Measurements from ENCODE around the gene KIAA1958. TPM values are rescaled to one million over a fixed set of nuclear protein-coding genes. Genes with fewer than 3 reads are reported as not detected.

KIAA1958 gene
- total RNA-seq, 4 donors from 2014 or later, result 1.3 to 4.0 (median 2.6) TPM

DNA sequence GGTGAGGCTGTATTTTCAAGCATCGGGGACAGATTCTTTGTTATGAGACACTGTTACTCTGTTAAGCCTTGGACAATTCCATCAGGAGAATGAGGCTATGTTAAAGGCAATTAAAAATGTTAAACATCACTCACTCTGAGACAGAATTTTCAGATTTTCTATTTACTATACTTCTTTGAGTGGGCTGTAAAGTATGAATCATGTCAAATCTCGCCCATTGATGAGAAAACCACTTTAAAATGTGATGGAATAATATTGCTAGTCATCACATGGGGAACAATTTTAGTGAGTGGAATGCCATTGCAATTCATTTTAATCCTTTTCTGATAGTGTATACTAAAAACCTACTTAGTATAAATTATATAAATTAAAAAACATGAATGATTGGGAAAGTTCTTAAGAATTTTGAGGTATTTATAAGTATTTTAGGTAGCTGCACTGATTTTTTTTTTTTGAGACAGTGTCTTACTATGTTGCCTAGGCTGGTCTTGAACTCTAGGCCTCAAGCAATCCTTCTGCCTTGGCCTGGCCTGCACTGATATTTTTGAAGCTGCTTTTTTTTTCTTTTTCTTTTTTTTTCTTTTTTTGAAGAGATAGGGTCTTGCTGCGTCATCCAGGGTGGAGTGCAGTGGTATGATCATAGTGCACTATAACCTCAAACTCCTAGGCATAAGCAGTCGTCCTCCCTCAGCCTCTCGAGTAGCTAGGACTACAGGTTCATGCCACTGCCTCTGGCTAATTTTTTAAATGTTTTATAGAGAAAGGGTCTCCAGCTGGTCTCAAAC is 73.2 kb downstream of the KIAA1958 start:
- Histone ChIP-seq H3K9me3 (no peaks in the 10 kb centered on the region), H3K27me3 (no peaks in the 10 kb centered on the region), H3K27ac (no peak overlapping the region), H3K4me1 (no peaks in the 10 kb centered on the region), H3K4me3 (no peak overlapping the region), H3K36me3 (no peaks in the 10 kb centered on the region)
- DNase-seq, result no peak
- ATAC-seq, result no peak
- TF ChIP-seq, protein P1, sequence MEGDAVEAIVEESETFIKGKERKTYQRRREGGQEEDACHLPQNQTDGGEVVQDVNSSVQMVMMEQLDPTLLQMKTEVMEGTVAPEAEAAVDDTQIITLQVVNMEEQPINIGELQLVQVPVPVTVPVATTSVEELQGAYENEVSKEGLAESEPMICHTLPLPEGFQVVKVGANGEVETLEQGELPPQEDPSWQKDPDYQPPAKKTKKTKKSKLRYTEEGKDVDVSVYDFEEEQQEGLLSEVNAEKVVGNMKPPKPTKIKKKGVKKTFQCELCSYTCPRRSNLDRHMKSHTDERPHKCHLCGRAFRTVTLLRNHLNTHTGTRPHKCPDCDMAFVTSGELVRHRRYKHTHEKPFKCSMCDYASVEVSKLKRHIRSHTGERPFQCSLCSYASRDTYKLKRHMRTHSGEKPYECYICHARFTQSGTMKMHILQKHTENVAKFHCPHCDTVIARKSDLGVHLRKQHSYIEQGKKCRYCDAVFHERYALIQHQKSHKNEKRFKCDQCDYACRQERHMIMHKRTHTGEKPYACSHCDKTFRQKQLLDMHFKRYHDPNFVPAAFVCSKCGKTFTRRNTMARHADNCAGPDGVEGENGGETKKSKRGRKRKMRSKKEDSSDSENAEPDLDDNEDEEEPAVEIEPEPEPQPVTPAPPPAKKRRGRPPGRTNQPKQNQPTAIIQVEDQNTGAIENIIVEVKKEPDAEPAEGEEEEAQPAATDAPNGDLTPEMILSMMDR (IDR thresholded peaks at IDR 0.05 in 4 of 5, conservative IDR thresholded peaks at IDR 0.05 in 1 of 5), result no peak
- no peak for TF ChIP-seq POLR2A (IDR thresholded peaks at IDR 0.05)
- intact Hi-C loops (cut with DNase I; ENCODE audit: low total_unique reads), result no loop called here
- in situ Hi-C loops (cut with MboI; ENCODE audit: low sequenced_read_pairs in 4 of 4), result no loop called here

DNA sequence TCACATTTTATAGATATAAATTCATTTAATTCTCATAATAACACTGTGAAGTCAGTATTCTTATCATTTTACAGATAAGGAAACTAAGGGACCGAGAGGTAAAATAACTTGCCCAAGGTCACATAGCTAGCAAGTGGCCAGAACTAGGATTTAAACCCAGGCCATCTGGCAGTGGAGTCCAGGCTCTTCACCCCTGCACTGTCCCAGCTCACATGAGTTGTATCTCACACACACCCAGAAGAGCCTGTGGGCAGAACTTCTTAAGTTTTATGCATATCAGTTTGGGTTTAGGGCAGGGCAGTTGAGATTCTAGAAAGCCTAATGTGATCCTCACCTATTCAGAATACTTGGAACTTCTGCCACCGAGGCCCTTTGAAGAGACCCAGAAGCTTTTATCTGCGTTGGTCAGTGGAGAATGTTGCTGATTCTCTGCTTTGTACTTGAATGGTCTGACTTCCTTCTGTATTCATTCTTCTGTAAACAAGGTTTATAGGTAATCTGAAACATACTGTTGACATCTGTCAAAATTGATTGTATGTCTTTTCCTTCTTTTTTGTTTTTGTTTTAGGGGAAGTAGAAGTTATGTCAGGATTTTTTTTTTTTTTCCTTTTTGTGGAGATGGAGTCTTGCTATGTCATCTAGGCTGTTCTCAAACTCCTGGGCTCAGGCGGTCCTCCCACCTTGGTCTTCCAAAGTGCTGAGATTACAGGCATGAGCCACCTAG is 75.8 kb downstream of the KIAA1958 start:
- Histone ChIP-seq H3K9me3 (no peaks in the 10 kb centered on the region), H3K4me3 (no peak overlapping the region), H3K27me3 (no peaks in the 10 kb centered on the region), H3K27ac (no peak overlapping the region), H3K4me1 (no peaks in the 10 kb centered on the region), H3K36me3 (no peaks in the 10 kb centered on the region)
- DNase-seq, result no peak
- intact Hi-C loops (cut with DNase I; ENCODE audit: low total_unique reads) (no loop called here), in situ Hi-C loops (cut with MboI; ENCODE audit: low sequenced_read_pairs in 4 of 4) (no loop called here)
- TF ChIP-seq POLR2A (IDR thresholded peaks at IDR 0.05), result no peak
- no peak for ATAC-seq

DNA sequence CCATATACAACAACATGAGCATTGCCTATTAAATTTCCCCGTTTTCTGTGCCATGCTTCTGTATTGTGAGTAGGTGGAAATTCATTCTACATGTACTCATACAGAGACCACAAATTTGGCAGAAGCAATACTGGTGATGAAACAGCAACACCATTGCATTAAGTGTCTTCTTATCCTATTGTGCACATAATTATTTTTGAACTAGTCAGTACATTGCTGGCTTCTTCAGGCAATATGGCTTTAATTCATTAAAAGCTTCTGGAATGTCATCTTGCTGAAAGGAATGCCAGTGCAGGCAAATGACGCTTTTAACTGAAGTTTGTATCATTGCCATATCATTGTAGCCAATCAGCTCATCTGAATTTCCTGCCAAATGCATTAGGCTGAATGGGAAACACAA is 82.6 kb downstream of the KIAA1958 start:
- TF ChIP-seq, protein P1 (IDR thresholded peaks at IDR 0.05 in 4 of 5, conservative IDR thresholded peaks at IDR 0.05 in 1 of 5), result no peak
- no peak for TF ChIP-seq POLR2A (IDR thresholded peaks at IDR 0.05)
- no peak for ATAC-seq
- intact Hi-C loops (cut with DNase I; ENCODE audit: low total_unique reads) (no loop called here), in situ Hi-C loops (cut with MboI; ENCODE audit: low sequenced_read_pairs in 4 of 4) (no loop called here)
- Histone ChIP-seq H3K9me3 (no peaks in the 10 kb centered on the region), H3K27me3 (no peaks in the 10 kb centered on the region), H3K4me1 (no peaks in the 10 kb centered on the region), H3K27ac (no peak overlapping the region), H3K4me3 (no peak overlapping the region), H3K36me3 (no peaks in the 10 kb centered on the region)
- no peak for DNase-seq

DNA sequence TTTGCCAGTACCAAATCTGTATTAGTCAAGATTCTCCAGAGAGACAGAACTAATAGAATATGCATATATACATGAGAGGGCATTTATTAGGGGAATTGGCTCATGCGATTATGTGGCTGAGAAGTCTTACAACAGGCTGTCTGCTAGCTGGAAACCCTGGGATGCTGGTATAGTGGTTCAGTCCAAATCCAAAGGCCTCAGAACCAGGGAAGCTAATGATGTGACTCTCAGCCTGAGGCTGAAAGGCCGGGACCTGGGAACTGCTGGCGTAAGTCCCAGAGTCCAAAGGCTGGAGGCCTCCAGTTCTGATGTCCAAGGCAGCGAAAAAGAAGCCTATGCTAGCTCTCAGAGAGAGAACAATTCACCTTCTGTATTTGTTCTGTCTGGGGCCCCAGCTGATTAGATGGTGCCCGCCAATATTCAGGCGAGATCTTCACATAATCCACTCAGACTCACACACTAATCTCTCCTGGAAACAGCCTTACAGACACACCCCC is 84.1 kb downstream of the KIAA1958 start:
- Histone ChIP-seq H3K4me3 (no peak overlapping the region), H3K9me3 (no peaks in the 10 kb centered on the region), H3K27ac (no peak overlapping the region), H3K4me1 (no peaks in the 10 kb centered on the region), H3K27me3 (no peaks in the 10 kb centered on the region), H3K36me3 (no peaks in the 10 kb centered on the region)
- TF ChIP-seq, protein P1 (IDR thresholded peaks at IDR 0.05 in 4 of 5, conservative IDR thresholded peaks at IDR 0.05 in 1 of 5), result no peak
- no peak for TF ChIP-seq POLR2A (IDR thresholded peaks at IDR 0.05)
- DNase-seq (no peak), ATAC-seq (no peak)
- intact Hi-C loops (cut with DNase I; ENCODE audit: low total_unique reads), result no loop called here
- in situ Hi-C loops (cut with MboI; ENCODE audit: low sequenced_read_pairs in 4 of 4), result no loop called here

DNA sequence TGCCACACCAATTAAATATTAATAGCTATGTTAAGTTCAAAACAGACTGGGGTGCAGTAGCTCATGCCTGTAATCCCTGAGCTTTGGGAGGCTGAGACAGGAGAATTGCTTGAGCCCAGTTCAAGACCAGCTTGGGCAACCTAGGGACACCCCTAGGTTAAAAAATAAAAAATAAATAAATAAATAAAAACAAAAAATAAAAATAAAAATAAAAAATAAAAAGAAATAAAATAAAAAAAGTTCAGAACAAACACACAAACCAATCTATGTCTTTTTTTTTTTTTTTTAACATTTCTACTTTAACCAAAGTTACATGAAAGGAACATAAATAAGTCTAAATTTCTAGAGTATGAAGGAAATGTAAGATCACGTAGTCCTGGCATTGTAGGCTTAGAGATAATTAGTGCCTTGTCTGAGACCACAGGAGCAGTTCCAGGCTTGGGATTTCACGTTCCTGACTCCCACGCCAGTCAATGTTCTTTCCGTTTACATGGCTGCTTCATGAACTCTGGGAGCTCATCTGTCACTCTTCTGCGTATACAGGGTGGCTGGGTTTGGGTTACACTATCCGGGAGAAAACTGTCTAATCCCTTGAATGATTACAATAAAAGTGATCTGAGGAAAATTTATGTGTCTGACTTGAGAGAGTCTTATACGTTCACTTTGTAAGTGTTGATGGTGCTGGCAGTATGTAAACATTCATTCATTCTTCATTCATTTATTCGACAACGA is 85.2 kb downstream of the KIAA1958 start:
- Histone ChIP-seq H3K36me3 (no peaks in the 10 kb centered on the region), H3K27me3 (no peaks in the 10 kb centered on the region), H3K27ac (no peak overlapping the region), H3K4me1 (no peaks in the 10 kb centered on the region), H3K9me3 (no peaks in the 10 kb centered on the region), H3K4me3 (no peak overlapping the region)
- TF ChIP-seq, protein P1 (IDR thresholded peaks at IDR 0.05 in 4 of 5, conservative IDR thresholded peaks at IDR 0.05 in 1 of 5), result no peak
- no peak for TF ChIP-seq POLR2A (IDR thresholded peaks at IDR 0.05)
- intact Hi-C loops (cut with DNase I; ENCODE audit: low total_unique reads) (no loop called here), in situ Hi-C loops (cut with MboI; ENCODE audit: low sequenced_read_pairs in 4 of 4) (no loop called here)
- DNase-seq, result no peak
- no peak for ATAC-seq

Data from gastrocnemius medialis (tissue), 4 donors.